Measurements from ENCODE around the gene NELL1.

NELL1 gene

GRCh38 chr11:21415606-21416005 lies 746.2 kb downstream of the NELL1 start:
- DNase-seq (ENCODE audit: low read depth in 2 of 2): no peak

- no peak for DNase-seq (ENCODE audit: low read depth in 2 of 2)
Observed at GRCh38 chr11:21421711-21422329, 752.4 kb downstream of the NELL1 start.

- DNase-seq (ENCODE audit: low read depth in 2 of 2): no peak
Observed at GRCh38 chr11:21426931-21427330, 757.5 kb downstream of the NELL1 start.

- DNase-seq (ENCODE audit: low read depth in 2 of 2): no peak
Observed at GRCh38 chr11:21427726-21428125, 758.3 kb downstream of the NELL1 start.

GRCh38 chr11:21428796-21429195 lies 759.4 kb downstream of the NELL1 start:
- DNase-seq (ENCODE audit: low read depth in 2 of 2): no peak

- DNase-seq (ENCODE audit: low read depth in 2 of 2): no peak
Observed at GRCh38 chr11:21429401-21429800, 760.0 kb downstream of the NELL1 start.

GRCh38 chr11:21430537-21430936 lies 761.2 kb downstream of the NELL1 start:
- no peak for DNase-seq (ENCODE audit: low read depth in 2 of 2)

- DNase-seq (ENCODE audit: low read depth in 2 of 2): no peak
Observed at GRCh38 chr11:21446939-21447590, 777.7 kb downstream of the NELL1 start.

- no peak for DNase-seq (ENCODE audit: low read depth in 2 of 2)
Observed at GRCh38 chr11:21447871-21448270, 778.5 kb downstream of the NELL1 start.

- DNase-seq (ENCODE audit: low read depth in 2 of 2): no peak
Observed at GRCh38 chr11:21456186-21456585, 786.8 kb downstream of the NELL1 start.

- DNase-seq (ENCODE audit: low read depth in 2 of 2): no peak
Observed at GRCh38 chr11:21460082-21460481, 790.7 kb downstream of the NELL1 start.

GRCh38 chr11:21461701-21462100 lies 792.3 kb downstream of the NELL1 start:
- no peak for DNase-seq (ENCODE audit: low read depth in 2 of 2)

GRCh38 chr11:21464601-21465193 lies 795.3 kb downstream of the NELL1 start:
- DNase-seq (ENCODE audit: low read depth in 2 of 2): no peak

GRCh38 chr11:21465203-21465602 lies 795.8 kb downstream of the NELL1 start:
- DNase-seq (ENCODE audit: low read depth in 2 of 2): no peak

- no peak for DNase-seq (ENCODE audit: low read depth in 2 of 2)
Observed at GRCh38 chr11:21465920-21466319, 796.5 kb downstream of the NELL1 start.

GRCh38 chr11:21470521-21470920 lies 801.1 kb downstream of the NELL1 start:
- DNase-seq (ENCODE audit: low read depth in 2 of 2): no peak

GRCh38 chr11:21472261-21472660 lies 802.9 kb downstream of the NELL1 start:
- DNase-seq (ENCODE audit: low read depth in 2 of 2): no peak

- no peak for DNase-seq (ENCODE audit: low read depth in 2 of 2)
Observed at GRCh38 chr11:21474529-21474928, 805.1 kb downstream of the NELL1 start.

GRCh38 chr11:21475276-21475675 lies 805.9 kb downstream of the NELL1 start:
- DNase-seq (ENCODE audit: low read depth in 2 of 2): no peak

GRCh38 chr11:21476588-21476987 lies 807.2 kb downstream of the NELL1 start:
- DNase-seq (ENCODE audit: low read depth in 2 of 2): no peak

- no peak for DNase-seq (ENCODE audit: low read depth in 2 of 2)
Observed at GRCh38 chr11:21480240-21480639, 810.9 kb downstream of the NELL1 start.

- DNase-seq (ENCODE audit: low read depth in 2 of 2): no peak
Observed at GRCh38 chr11:21481255-21481654, 811.9 kb downstream of the NELL1 start.

GRCh38 chr11:21484039-21484438 lies 814.7 kb downstream of the NELL1 start:
- DNase-seq (ENCODE audit: low read depth in 2 of 2): no peak

All from stimulated activated CD4-positive, alpha-beta T cell treated with anti-CD3 and anti-CD28 coated beads, Interleukin-1b, Interleukin-23, amount 100 ng/mL, for 1 hour (primary cell).